ENCODE results near the gene SHB. TPM values are rescaled to one million over a fixed set of nuclear protein-coding genes. Genes with fewer than 3 reads are reported as not detected.

The SHB gene
- total and polyA plus RNA-seq, 8 donors: 16.1 to 26.8 (median 21.9) TPM

DNA sequence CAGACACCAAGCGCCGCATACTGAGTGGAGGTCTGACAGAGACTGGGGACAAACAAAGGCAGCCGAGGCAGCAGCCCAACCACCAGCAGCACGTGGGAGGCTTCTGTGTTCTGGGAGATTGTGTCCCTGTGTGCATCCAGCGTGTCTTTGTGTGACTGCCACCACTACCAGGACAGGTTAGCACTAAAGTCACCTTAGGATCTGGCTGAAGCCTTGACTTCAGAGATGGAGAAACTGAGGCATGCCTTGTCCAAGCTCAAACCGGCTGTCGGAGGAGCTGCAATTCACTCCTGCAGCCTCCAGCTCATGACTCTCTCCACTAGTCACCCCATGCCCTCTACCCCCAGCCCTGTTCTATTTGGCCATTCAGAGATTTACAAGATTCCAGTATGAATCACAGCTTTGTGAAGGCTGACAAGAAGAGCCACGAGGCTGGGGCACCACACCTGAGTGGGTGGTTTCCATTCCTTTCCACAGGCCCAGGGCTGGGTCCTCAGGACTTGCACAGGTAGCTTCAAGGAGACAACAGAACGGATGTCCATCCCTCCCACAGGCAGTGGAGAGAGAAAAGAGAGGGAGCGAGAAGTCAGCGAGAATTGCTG is 69.3 kb downstream of the SHB start:
- intact Hi-C loops (cut with DNase I): no loop called here
- H3K9me3 ChIP-seq: no peaks in the 10 kb centered on the region
- DNase-seq (no peak), ATAC-seq (no peak)
- H3K27ac ChIP-seq: no peak overlapping the region
- no peak overlapping the region for H3K4me3 ChIP-seq
- H3K36me3 ChIP-seq: peaks cover 0 to 3% of the 10 kb centered on the region in 2 donors
- H3K4me1 ChIP-seq: peaks cover 8 to 48% of the 10 kb centered on the region in 2 donors
- TF ChIP-seq, protein P1, sequence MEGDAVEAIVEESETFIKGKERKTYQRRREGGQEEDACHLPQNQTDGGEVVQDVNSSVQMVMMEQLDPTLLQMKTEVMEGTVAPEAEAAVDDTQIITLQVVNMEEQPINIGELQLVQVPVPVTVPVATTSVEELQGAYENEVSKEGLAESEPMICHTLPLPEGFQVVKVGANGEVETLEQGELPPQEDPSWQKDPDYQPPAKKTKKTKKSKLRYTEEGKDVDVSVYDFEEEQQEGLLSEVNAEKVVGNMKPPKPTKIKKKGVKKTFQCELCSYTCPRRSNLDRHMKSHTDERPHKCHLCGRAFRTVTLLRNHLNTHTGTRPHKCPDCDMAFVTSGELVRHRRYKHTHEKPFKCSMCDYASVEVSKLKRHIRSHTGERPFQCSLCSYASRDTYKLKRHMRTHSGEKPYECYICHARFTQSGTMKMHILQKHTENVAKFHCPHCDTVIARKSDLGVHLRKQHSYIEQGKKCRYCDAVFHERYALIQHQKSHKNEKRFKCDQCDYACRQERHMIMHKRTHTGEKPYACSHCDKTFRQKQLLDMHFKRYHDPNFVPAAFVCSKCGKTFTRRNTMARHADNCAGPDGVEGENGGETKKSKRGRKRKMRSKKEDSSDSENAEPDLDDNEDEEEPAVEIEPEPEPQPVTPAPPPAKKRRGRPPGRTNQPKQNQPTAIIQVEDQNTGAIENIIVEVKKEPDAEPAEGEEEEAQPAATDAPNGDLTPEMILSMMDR (IDR thresholded peaks at IDR 0.05): no peak
- H3K27me3 ChIP-seq: no peaks in the 10 kb centered on the region

- Histone ChIP-seq H3K27ac (peak overlapping the region in 1 of 2 donors; percentile 48), H3K36me3 (peaks cover 0 to 3% of the 10 kb centered on the region in 2 donors), H3K4me1 (peaks cover 9 to 55% of the 10 kb centered on the region in 2 donors), H3K27me3 (no peaks in the 10 kb centered on the region), H3K9me3 (no peaks in the 10 kb centered on the region), H3K4me3 (no peak overlapping the region)
- peak in 1 of 4 donors; percentile 72 for DNase-seq
- intact Hi-C loops (cut with DNase I): no loop called here
- TF ChIP-seq, protein P1 (IDR thresholded peaks at IDR 0.05): no peak
- ATAC-seq: peak; percentile 54
Observed at GRCh38 chr9:37998881-37999587, 70.0 kb downstream of the SHB start.

- Histone ChIP-seq H3K4me1 (peaks cover 19 to 67% of the 10 kb centered on the region in 2 donors), H3K4me3 (no peak overlapping the region), H3K27ac (no peak overlapping the region), H3K36me3 (peaks cover 0 to 3% of the 10 kb centered on the region in 2 donors), H3K9me3 (no peaks in the 10 kb centered on the region), H3K27me3 (no peaks in the 10 kb centered on the region)
- ATAC-seq (no peak), DNase-seq (no peak)
- intact Hi-C loops (cut with DNase I): no loop called here
- TF ChIP-seq, protein P1 (IDR thresholded peaks at IDR 0.05): no peak
Observed at GRCh38 chr9:37997636-37998374, 71.2 kb downstream of the SHB start.

DNA sequence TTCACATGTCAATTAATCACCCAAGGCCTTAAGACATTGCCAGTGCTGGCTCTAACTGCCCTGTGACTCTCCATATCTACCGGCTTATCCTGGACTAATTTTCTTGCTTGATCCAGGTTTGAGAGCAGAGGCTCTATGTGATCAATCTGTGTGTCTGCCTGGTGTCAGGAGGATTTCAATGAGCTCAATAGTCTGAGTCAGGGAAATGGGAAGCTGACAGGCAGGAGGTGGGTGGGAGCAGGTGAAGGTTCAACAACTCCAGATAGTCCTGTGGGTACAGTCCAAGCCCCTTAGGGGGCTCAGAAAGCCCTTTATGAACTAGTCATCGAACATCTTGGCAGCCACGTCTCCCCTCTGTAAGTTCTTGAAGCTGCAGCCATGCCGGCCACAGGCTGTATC is 72.2 kb downstream of the SHB start:
- Histone ChIP-seq H3K27ac (no peak overlapping the region), H3K4me1 (peaks cover 19 to 74% of the 10 kb centered on the region in 2 donors), H3K4me3 (no peak overlapping the region), H3K9me3 (no peaks in the 10 kb centered on the region), H3K36me3 (peaks cover 0 to 3% of the 10 kb centered on the region in 2 donors), H3K27me3 (no peaks in the 10 kb centered on the region)
- no peak for ATAC-seq
- DNase-seq: no peak
- TF ChIP-seq, protein P1 (IDR thresholded peaks at IDR 0.05): no peak
- intact Hi-C loops (cut with DNase I): no loop called here

All from left lung (tissue), 10 donors.